DMS 273 treated with DMSO at 0.1 percent for 48 hours (cell line): ENCODE data around the gene CCDC33.
A peak's percentile ranks its signal among the peaks of the same experiment; 100 is the strongest.
"Not testable (repeated sequence)": the region's sequence is repeated elsewhere in the genome, so short reads cannot be mapped to it uniquely, and the experiment has no call there.

Experiments
- DNase-seq: peaks from one replicate; lab custom pipeline; 2025; lab: John Stamatoyannopoulos, UW

CCDC33 gene

DNA sequence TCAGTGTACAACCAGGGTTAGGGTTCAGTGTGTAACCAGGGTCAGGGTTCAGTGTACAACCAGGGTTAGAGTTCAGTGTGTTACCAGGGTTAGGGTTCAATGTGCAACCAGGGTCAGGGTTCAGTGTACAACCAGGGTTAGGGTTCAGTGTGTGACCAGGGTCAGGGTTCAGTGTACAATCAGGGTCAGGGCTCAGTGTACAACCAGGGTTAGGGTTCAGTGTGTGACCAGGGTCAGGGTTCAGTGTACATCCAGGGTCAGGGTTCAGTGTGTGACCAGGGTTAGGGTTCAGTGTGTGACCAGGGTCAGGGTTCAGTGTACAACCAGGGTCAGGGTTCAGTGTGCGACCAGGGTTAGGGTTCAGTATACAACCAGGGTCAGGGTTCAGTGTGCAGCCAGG is 98.0 kb downstream of the CCDC33 start:
- no peak for DNase-seq

DNA sequence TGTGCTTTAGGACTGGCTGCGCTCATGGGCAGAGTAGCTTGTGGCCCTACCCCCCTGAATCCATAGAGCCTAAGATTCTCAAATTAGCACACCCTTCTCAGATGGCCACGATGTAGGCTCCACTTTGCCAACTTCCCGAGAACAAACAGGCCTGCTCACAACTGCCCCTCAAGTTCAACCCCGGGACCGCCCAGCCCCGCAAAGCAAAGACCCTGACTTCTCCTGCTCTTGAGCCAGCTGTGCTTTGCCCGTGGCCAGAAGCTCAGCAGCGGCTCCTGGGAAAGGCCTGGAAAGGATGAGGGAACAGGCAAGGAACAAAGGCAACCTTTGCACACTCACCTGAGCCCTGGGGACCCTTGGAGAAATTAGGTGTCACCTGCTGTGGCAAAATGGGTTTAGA is 99.3 kb downstream of the CCDC33 start:
- DNase-seq, result no peak

DNA sequence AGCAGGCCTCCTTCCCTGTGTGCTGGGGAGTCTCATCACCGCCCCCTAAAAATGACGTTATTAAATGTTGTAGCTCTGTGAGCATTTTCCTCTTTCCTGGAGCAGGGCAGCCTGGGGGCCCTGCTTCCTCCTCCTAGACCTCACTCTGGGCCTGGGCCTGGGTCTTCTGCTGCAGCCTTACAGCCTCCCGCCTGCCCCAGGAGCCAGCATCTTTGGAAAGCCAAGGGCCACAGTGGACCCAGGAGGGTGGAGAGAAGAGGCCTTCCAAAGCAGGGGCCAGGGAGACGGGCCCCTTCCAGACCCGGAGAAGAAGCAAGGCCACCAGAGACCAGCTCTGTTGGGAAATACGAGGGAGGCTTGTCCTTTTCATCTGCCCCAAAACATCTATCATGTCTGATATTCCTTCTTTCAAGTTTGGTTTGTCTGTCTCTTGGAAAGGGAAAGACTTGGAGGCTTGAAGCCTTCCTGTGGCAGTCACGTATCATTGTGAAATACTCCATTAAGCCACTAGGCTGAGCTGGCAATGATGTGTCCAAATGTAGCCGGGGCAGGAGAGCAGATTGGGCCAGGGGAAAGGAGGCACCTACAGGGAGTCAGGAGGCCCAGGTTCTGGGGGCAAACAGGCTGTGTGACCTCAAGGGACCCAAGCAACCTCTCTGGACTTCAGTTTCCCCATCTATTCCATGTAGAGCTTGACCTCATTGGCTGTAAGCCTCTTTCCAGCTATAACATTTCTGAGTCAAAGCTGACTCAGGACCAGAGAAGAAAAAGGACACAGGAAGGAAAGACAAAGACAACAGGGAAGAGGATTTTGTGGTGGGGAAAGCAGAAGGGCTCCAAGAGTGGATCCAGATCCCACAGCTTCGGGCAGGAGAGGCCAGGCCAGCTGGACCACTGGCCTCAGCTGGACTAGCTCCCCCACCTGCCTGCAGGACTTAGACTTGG is 100.2 kb downstream of the CCDC33 start:
- DNase-seq, result no peak

GRCh38 chr15:74337146-74337545 is 101.0 kb downstream of the CCDC33 start:
- no peak for DNase-seq

GRCh38 chr15:74337607-74338211 is 101.6 kb downstream of the CCDC33 start:
- DNase-seq, result peak; percentile 13

DNA sequence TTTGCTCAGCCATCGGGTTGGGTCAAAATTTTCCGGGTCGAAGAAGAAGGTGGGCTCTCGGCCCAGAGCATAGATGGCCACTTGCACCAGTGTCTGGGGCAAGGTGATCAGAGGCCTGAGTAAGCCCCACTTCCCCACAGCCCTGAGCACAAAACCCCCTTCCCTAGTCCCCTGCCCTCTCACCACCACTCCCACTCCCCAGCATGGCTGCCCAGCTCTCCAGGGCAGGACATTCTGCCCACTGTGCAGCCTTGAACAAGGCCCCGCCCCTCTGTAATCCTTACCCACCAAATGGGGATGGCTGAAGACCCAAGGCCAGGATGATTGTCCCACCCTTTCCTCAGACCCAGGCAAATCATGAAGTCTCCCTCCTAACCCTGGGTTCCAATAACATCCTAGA is 102.5 kb downstream of the CCDC33 start:
- no peak for DNase-seq

- no peak for DNase-seq
Measured at GRCh38 chr15:74339371-74339770, 103.2 kb downstream of the CCDC33 start.

DNA sequence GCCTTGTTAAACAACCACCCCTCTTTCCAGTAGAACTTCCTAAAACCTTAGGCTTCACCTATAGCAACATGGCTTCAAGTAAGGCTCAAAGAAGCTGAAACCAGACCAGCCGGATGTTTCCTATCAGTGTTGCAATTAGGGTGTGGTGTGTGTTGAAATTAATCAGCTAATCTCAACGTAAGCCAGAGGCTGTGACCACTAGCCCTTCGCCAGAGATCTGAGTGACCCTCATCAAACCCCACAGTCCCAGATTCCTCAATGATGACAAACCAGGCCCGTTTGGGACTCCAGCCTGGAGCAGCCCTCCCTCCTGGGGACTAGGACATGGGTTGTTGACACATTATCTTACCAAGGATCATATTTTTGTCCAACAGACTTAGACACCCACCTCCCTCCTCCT is 104.0 kb downstream of the CCDC33 start:
- DNase-seq, result no peak

- no peak for DNase-seq
Measured at GRCh38 chr15:74343127-74343796, 107.1 kb downstream of the CCDC33 start.

GRCh38 chr15:74343797-74344127 is 107.6 kb downstream of the CCDC33 start:
- DNase-seq, result no peak

DNA sequence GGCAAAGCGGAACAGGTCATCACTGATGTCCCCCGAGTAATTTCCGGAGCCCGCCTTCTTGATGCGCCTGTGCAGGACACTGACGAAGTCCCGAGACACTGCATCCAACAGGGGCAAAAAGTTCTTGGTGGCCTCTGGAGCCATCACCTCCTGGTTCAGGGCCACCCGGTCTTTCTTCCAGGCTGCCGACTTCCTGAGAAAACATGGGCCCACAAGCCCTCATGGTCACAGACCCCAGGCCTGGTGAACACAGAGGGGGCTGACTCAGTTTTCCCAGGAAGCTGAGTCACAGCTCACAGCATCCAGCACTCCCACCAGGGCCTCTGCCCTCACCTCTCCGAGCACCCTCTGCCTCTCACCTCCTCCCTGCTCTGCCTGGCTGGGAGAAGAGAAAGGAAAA is 108.9 kb downstream of the CCDC33 start:
- DNase-seq, result no peak

- DNase-seq, result no peak
Measured at GRCh38 chr15:74347757-74348250, 111.7 kb downstream of the CCDC33 start.

- DNase-seq, result no peak
Measured at GRCh38 chr15:74349241-74349778, 113.2 kb downstream of the CCDC33 start.

GRCh38 chr15:74350295-74351275 is 114.5 kb downstream of the CCDC33 start:
- no peak for DNase-seq

DNA sequence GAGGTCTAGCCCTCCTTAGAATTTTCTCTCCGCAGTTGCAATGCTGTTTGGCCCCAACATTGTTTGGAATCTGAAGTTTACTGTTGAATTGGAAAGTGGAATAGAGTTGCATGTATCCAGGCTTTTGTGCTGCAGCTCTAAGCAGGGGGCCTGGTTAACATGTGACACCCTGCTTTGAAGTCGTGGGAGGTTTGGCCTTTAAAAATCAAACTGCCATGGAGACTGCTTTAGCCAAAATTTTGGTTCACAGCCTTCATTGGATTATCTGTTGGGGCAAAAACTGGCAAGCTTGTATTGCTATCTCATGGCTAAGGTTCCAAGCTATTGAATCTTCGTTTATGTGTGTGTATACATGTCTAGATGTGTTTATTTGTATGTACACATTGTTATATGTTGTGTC is 115.5 kb downstream of the CCDC33 start:
- DNase-seq, result no peak

GRCh38 chr15:74352393-74352910 is 116.3 kb downstream of the CCDC33 start:
- no peak for DNase-seq

GRCh38 chr15:74353992-74354391 is 117.9 kb downstream of the CCDC33 start:
- DNase-seq, result not testable (repeated sequence)

DNA sequence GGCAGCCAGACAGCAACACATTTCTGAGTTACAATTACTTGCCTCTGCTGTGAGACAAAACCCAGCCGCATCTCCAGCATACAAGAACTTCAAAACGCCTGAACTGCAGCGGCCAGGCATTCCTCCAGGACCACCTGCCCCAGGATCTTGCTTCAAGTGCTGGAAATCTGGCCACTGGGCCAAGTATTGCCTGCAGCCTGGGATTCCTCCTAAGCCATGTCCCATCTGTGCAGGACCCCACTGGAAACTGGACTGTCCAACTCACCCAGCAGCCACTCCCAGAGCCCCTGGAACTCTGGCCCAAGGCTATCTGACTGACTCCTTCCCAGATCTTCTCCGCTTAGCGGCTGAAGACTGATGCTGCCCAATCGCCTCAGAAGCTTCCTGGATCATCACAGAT is 119.9 kb downstream of the CCDC33 start:
- DNase-seq, result not testable (repeated sequence)

- not testable (repeated sequence) for DNase-seq
Measured at GRCh38 chr15:74357514-74357913, 121.4 kb downstream of the CCDC33 start.

DNA sequence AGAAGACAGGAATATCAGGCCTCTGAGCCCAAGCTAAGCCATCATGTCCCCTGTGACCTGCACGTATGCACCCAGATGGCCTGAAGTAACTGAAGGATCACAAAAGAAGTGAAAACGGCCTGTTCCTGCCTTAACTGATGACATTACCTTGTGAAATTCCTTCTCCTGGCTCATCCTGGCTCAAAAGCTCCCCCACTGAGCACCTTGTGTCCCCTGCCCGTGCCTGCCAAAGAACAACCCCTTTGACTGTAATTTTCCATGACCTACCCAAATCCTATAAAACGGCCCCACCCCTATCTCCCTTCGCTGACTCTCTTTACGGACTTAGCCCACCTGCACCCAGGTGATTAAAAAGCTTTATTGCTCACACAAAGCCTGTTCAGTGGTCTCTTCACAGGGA is 123.2 kb downstream of the CCDC33 start:
- not testable (repeated sequence) for DNase-seq

- not testable (repeated sequence) for DNase-seq
Measured at GRCh38 chr15:74360855-74361254, 124.7 kb downstream of the CCDC33 start.
